ENCODE results near the gene CRYZ.

- TF ChIP-seq CTCF (IDR thresholded peaks at IDR 0.05) (no peak), POLR2A (IDR thresholded peaks at IDR 0.05) (no peak)
These were observed 59.3 kb downstream of the CRYZ start, which contains the start of gene ERICH3 for GRCh38 chr1:74673351-74674111.

Data from ovary (tissue), 3 donors.